Measurements from ENCODE around the gene AHSG.

DNA sequence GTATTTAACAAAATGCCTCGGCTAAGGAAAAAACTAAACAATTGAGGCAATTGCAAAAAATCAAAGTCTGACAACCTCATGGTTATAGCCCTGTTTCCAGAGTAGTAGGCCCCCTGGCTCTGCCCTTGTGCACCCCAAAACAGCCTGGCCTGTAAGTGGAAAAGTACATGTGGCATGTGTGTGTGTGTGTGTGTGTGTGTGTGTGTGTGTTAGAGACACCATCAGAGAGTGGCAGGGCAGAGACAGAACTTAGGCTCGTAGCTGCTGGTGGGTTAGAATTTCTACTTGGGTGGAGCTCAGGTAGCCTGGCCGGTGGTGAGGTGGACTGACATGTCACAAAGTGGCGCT lies 14.1 kb upstream of the AHSG start:
- TF ChIP-seq, protein P1, sequence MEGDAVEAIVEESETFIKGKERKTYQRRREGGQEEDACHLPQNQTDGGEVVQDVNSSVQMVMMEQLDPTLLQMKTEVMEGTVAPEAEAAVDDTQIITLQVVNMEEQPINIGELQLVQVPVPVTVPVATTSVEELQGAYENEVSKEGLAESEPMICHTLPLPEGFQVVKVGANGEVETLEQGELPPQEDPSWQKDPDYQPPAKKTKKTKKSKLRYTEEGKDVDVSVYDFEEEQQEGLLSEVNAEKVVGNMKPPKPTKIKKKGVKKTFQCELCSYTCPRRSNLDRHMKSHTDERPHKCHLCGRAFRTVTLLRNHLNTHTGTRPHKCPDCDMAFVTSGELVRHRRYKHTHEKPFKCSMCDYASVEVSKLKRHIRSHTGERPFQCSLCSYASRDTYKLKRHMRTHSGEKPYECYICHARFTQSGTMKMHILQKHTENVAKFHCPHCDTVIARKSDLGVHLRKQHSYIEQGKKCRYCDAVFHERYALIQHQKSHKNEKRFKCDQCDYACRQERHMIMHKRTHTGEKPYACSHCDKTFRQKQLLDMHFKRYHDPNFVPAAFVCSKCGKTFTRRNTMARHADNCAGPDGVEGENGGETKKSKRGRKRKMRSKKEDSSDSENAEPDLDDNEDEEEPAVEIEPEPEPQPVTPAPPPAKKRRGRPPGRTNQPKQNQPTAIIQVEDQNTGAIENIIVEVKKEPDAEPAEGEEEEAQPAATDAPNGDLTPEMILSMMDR (IDR thresholded peaks at IDR 0.05) = no peak
- TF ChIP-seq POLR2AphosphoS5 (IDR thresholded peaks at IDR 0.05) = no peak
- no peak for TF ChIP-seq POLR2A (IDR thresholded peaks at IDR 0.05)

Data from prostate gland (tissue), 2 donors.